Measurements from ENCODE around the gene GSK3B.

Gene GSK3B

GRCh38 chr3:119786409-119786808 is 307.8 kb downstream of the GSK3B start:
- Histone ChIP-seq H3K9ac (ENCODE audit: low read length) (no peak overlapping the region), H3K4me1 (ENCODE audit: control insufficient read depth, insufficient read depth, low read length) (peaks cover 12% of the 10 kb centered on the region), H3K36me3 (ENCODE audit: control insufficient read depth, insufficient read depth, low read length) (no peaks in the 10 kb centered on the region), H3K9me3 (ENCODE audit: control insufficient read depth, low read length) (no peaks in the 10 kb centered on the region), H3K27me3 (ENCODE audit: control insufficient read depth, insufficient read depth, low read length) (no peaks in the 10 kb centered on the region), H3K4me3 (ENCODE audit: low read length) (no peak overlapping the region)

- Histone ChIP-seq H3K4me3 (ENCODE audit: low read length) (no peak overlapping the region), H3K36me3 (ENCODE audit: control insufficient read depth, insufficient read depth, low read length) (no peaks in the 10 kb centered on the region), H3K9ac (ENCODE audit: low read length) (no peak overlapping the region), H3K4me1 (ENCODE audit: control insufficient read depth, insufficient read depth, low read length) (peaks cover 17% of the 10 kb centered on the region), H3K9me3 (ENCODE audit: control insufficient read depth, low read length) (no peaks in the 10 kb centered on the region), H3K27me3 (ENCODE audit: control insufficient read depth, insufficient read depth, low read length) (no peaks in the 10 kb centered on the region)
These were observed 310.4 kb downstream of the GSK3B start for GRCh38 chr3:119783883-119784282.

GRCh38 chr3:119783255-119783654 is 311.0 kb downstream of the GSK3B start:
- no peak overlapping the region for H3K4me3 ChIP-seq (ENCODE audit: low read length)
- H3K4me1 ChIP-seq (ENCODE audit: control insufficient read depth, insufficient read depth, low read length) = peaks cover 17% of the 10 kb centered on the region
- no peaks in the 10 kb centered on the region for H3K36me3 ChIP-seq (ENCODE audit: control insufficient read depth, insufficient read depth, low read length)
- no peak overlapping the region for H3K9ac ChIP-seq (ENCODE audit: low read length)
- H3K9me3 ChIP-seq (ENCODE audit: control insufficient read depth, low read length) = no peaks in the 10 kb centered on the region
- H3K27me3 ChIP-seq (ENCODE audit: control insufficient read depth, insufficient read depth, low read length) = no peaks in the 10 kb centered on the region

GRCh38 chr3:119782460-119782859 is 311.8 kb downstream of the GSK3B start:
- Histone ChIP-seq H3K36me3 (ENCODE audit: control insufficient read depth, insufficient read depth, low read length) (no peaks in the 10 kb centered on the region), H3K4me3 (ENCODE audit: low read length) (peak overlapping the region; percentile 75), H3K9ac (ENCODE audit: low read length) (peak overlapping the region; percentile 58), H3K9me3 (ENCODE audit: control insufficient read depth, low read length) (no peaks in the 10 kb centered on the region), H3K4me1 (ENCODE audit: control insufficient read depth, insufficient read depth, low read length) (peaks cover 17% of the 10 kb centered on the region), H3K27me3 (ENCODE audit: control insufficient read depth, insufficient read depth, low read length) (no peaks in the 10 kb centered on the region)

- no peaks in the 10 kb centered on the region for H3K36me3 ChIP-seq (ENCODE audit: control insufficient read depth, insufficient read depth, low read length)
- peaks cover 17% of the 10 kb centered on the region for H3K4me1 ChIP-seq (ENCODE audit: control insufficient read depth, insufficient read depth, low read length)
- H3K9me3 ChIP-seq (ENCODE audit: control insufficient read depth, low read length) = no peaks in the 10 kb centered on the region
- peak within 1 kb of the TSS; percentile 58 for H3K9ac ChIP-seq (ENCODE audit: low read length)
- no peaks in the 10 kb centered on the region for H3K27me3 ChIP-seq (ENCODE audit: control insufficient read depth, insufficient read depth, low read length)
- H3K4me3 ChIP-seq (ENCODE audit: low read length) = peak within 1 kb of the TSS; percentile 75
These were observed 312.7 kb downstream of the GSK3B start, which contains the start of gene NR1I2 for GRCh38 chr3:119781330-119782198. Gene NR1I2, plus strand, starts transcription at chr3:119782101.

- Histone ChIP-seq H3K4me3 (ENCODE audit: low read length) (no peak overlapping the region), H3K36me3 (ENCODE audit: control insufficient read depth, insufficient read depth, low read length) (no peaks in the 10 kb centered on the region), H3K9ac (ENCODE audit: low read length) (no peak overlapping the region)
These were observed 314.4 kb downstream of the GSK3B start for GRCh38 chr3:119779731-119780383.

GRCh38 chr3:119778811-119779210 is 315.4 kb downstream of the GSK3B start:
- no peaks in the 10 kb centered on the region for H3K9me3 ChIP-seq (ENCODE audit: control insufficient read depth, low read length)
- H3K4me1 ChIP-seq (ENCODE audit: control insufficient read depth, insufficient read depth, low read length) = peaks cover 17% of the 10 kb centered on the region
- no peaks in the 10 kb centered on the region for H3K27me3 ChIP-seq (ENCODE audit: control insufficient read depth, insufficient read depth, low read length)
- H3K36me3 ChIP-seq (ENCODE audit: control insufficient read depth, insufficient read depth, low read length) = no peaks in the 10 kb centered on the region
- no peak overlapping the region for H3K9ac ChIP-seq (ENCODE audit: low read length)
- H3K4me3 ChIP-seq (ENCODE audit: low read length) = no peak overlapping the region

More at GRCh38 chr3:119779731-119780383, 314.4 kb downstream of the GSK3B start:
- H3K9me3 ChIP-seq (ENCODE audit: control insufficient read depth, low read length) = no peaks in the 10 kb centered on the region
- H3K27me3 ChIP-seq (ENCODE audit: control insufficient read depth, insufficient read depth, low read length) = no peaks in the 10 kb centered on the region
- H3K4me1 ChIP-seq (ENCODE audit: control insufficient read depth, insufficient read depth, low read length) = peaks cover 17% of the 10 kb centered on the region

GRCh38 chr3:119778176-119778575 is 316.1 kb downstream of the GSK3B start:
- no peak overlapping the region for H3K4me3 ChIP-seq (ENCODE audit: low read length)
- H3K9ac ChIP-seq (ENCODE audit: low read length) = no peak overlapping the region
- no peaks in the 10 kb centered on the region for H3K9me3 ChIP-seq (ENCODE audit: control insufficient read depth, low read length)
- no peaks in the 10 kb centered on the region for H3K27me3 ChIP-seq (ENCODE audit: control insufficient read depth, insufficient read depth, low read length)
- H3K36me3 ChIP-seq (ENCODE audit: control insufficient read depth, insufficient read depth, low read length) = no peaks in the 10 kb centered on the region
- H3K4me1 ChIP-seq (ENCODE audit: control insufficient read depth, insufficient read depth, low read length) = peaks cover 17% of the 10 kb centered on the region

- Histone ChIP-seq H3K9ac (ENCODE audit: low read length) (no peak overlapping the region), H3K4me3 (ENCODE audit: low read length) (no peak overlapping the region), H3K27me3 (ENCODE audit: control insufficient read depth, insufficient read depth, low read length) (no peaks in the 10 kb centered on the region), H3K4me1 (ENCODE audit: control insufficient read depth, insufficient read depth, low read length) (peaks cover 3% of the 10 kb centered on the region), H3K36me3 (ENCODE audit: control insufficient read depth, insufficient read depth, low read length) (no peaks in the 10 kb centered on the region), H3K9me3 (ENCODE audit: control insufficient read depth, low read length) (no peaks in the 10 kb centered on the region)
These were observed 317.9 kb downstream of the GSK3B start for GRCh38 chr3:119776304-119776703.

GRCh38 chr3:119774444-119774843 is 319.8 kb downstream of the GSK3B start:
- H3K9ac ChIP-seq (ENCODE audit: low read length) = no peak overlapping the region

More at GRCh38 chr3:119774444-119774843, 319.8 kb downstream of the GSK3B start:
- Histone ChIP-seq H3K4me3 (ENCODE audit: low read length) (no peak overlapping the region), H3K4me1 (ENCODE audit: control insufficient read depth, insufficient read depth, low read length) (peaks cover 5% of the 10 kb centered on the region), H3K27me3 (ENCODE audit: control insufficient read depth, insufficient read depth, low read length) (no peaks in the 10 kb centered on the region), H3K36me3 (ENCODE audit: control insufficient read depth, insufficient read depth, low read length) (no peaks in the 10 kb centered on the region), H3K9me3 (ENCODE audit: control insufficient read depth, low read length) (no peaks in the 10 kb centered on the region)
